HepG2 (cell line): Measurements from ENCODE around the gene TFCP2L1. TPM values are rescaled to one million over a fixed set of nuclear protein-coding genes. Genes with fewer than 3 reads are reported as not detected.

Experiments
- ATAC-seq: fragments of 200-7000 bp; cut with Tn5 transposase; 3 replicates; pipeline ENCODE4 v1.9.1; 2020; ENCODE audit warnings: mild to moderate bottlenecking, moderate library complexity
- BruUV-seq: library from RNA; stranded (reverse); fragments of 400-500 nt; replicated peaks from 2 replicates; lab custom pipeline; 2021; lab: Mats Ljungman, UMichigan
- CTCF ChIA-PET: fragments of 300-600 bp; formaldehyde crosslinking; extraction: SDS; loops from one replicate; lab custom pipeline; 2021; ENCODE audit warnings: low total read pairs, inconsistent platforms, low intra/inter-chr PET ratio; lab: Yijun Ruan, JAX
- POLR2A ChIA-PET: fragments of 350-600 bp; sonication (Branson Sonifier 250); formaldehyde crosslinking; loops from one replicate; lab custom pipeline; 2020; ENCODE audit warnings: antibody characterized with exemption, inconsistent platforms; lab: Yijun Ruan, JAX
- DNase-seq: peaks from one replicate; pipeline ENCODE4 v3.0.0-alpha.2; 2015; ENCODE audit warnings: low spot score
- FAIRE-seq: peaks from 3 replicates; lab custom pipeline; 2011; peaks lifted over from hg19 to GRCh38; lab: Jason Lieb, UNC
- H2AFZ ChIP-seq: one replicate; pipeline ENCODE4 v1.6.1; 2011; ENCODE audit warnings: low read length, inconsistent platforms
- H3K27ac ChIP-seq: fragments of 300-600 bp; 3 replicates; pipeline ENCODE4 v1.8.0; 2011; ENCODE audit warnings: mixed run types, mild to moderate bottlenecking, mixed read lengths, low read length, inconsistent platforms; ENCODE audit not compliant: insufficient read depth; ENCODE audit errors: extremely low read length
- H3K27me3 ChIP-seq, 2 experiments: fragments of 200-600 bp in 1 of 2; 2 replicates in 1 of 2; 3 replicates in 1 of 2; pipeline versions ENCODE4 v1.6.0 to v1.8.0; 2011; ENCODE audit warnings: low read length in 2 of 2, mild to moderate bottlenecking in 2 of 2, moderate library complexity in 2 of 2, inconsistent platforms in 1 of 2; ENCODE audit not compliant: insufficient read depth in 2 of 2, control insufficient read depth in 1 of 2
- H3K36me3 ChIP-seq, 2 experiments: fragments of 200-600 bp in 1 of 2; replicated peaks in 1 of 2; 2 replicates in 1 of 2; 3 replicates in 1 of 2; pipeline versions ENCODE4 v1.5.1 to v1.8.0; 2011; ENCODE audit warnings: low read length in 2 of 2, inconsistent platforms in 1 of 2; ENCODE audit not compliant: insufficient read depth in 2 of 2, control insufficient read depth in 1 of 2
- H3K4me1 ChIP-seq: 2 replicates; pipeline ENCODE4 v1.5.1; 2012; ENCODE audit warnings: low read length, inconsistent platforms; ENCODE audit not compliant: insufficient read depth
- H3K4me2 ChIP-seq: 2 replicates; pipeline ENCODE4 v1.6.0; 2011; ENCODE audit warnings: low read depth, low read length, inconsistent platforms
- H3K4me3 ChIP-seq, 3 experiments: fragments of 200-600 bp in 1 of 3; sonication (generic), shearing (Covaris generic) in 1 of 3; replicated peaks in 1 of 3; 2 replicates each; pipeline ENCODE4 v1.5.1; 2011 to 2016; ENCODE audit warnings: low read length in 3 of 3, inconsistent platforms in 2 of 3, low read depth in 2 of 3, mild to moderate bottlenecking in 2 of 3, control low read depth in 1 of 3, mixed read lengths in 1 of 3; ENCODE audit not compliant: insufficient read depth in 1 of 3
- H3K79me2 ChIP-seq: one replicate; pipeline ENCODE4 v1.6.1; 2011; ENCODE audit warnings: low read length, inconsistent platforms; ENCODE audit not compliant: insufficient read depth
- H3K9ac ChIP-seq: 2 replicates; pipeline ENCODE4 v1.6.0; 2011; ENCODE audit warnings: mild to moderate bottlenecking, low read depth, low read length, inconsistent platforms; ENCODE audit not compliant: insufficient read depth
- H3K9me3 ChIP-seq: 2 replicates; pipeline ENCODE4 v1.5.1; 2012; ENCODE audit warnings: mild to moderate bottlenecking, low read length
- H4K20me1 ChIP-seq: 2 replicates; pipeline ENCODE4 v1.6.0; 2011; ENCODE audit warnings: inconsistent platforms, mild to moderate bottlenecking, low read length, moderate library complexity; ENCODE audit not compliant: insufficient read depth
- BORCS8-MEF2B ChIP-seq: sonication (generic); formaldehyde crosslinking; IDR thresholded peaks from 2 replicates; pipeline ENCODE4 v1.8.0; 2022; ENCODE audit warnings: mild to moderate bottlenecking, missing genetic modification reagents
- NRL ChIP-seq: sonication (generic); formaldehyde crosslinking; IDR thresholded peaks from 2 replicates; pipeline ENCODE4 v1.5.0; 2020; ENCODE audit warnings: missing genetic modification reagents, mild to moderate bottlenecking, moderate library complexity, borderline replicate concordance
- TCF12 ChIP-seq, 2 experiments: fragments of 450-650 bp in 1 of 2; sonication (generic) in 1 of 2; formaldehyde crosslinking in 1 of 2; IDR thresholded peaks; 2 replicates each; pipeline versions ENCODE4 v1.6.1 to v1.8.0; 2017 to 2022; ENCODE audit warnings: antibody characterized with exemption in 1 of 2, mild to moderate bottlenecking in 1 of 2, missing genetic modification reagents in 1 of 2, moderate library complexity in 1 of 2
- ZNF570 ChIP-seq: sonication (generic); formaldehyde crosslinking; IDR thresholded peaks from 2 replicates; pipeline ENCODE4 v1.4.0; 2020; ENCODE audit warnings: mild to moderate bottlenecking, missing genetic modification reagents, borderline replicate concordance
- WGBS: methylation state at CpG from one replicate; pipeline ENCODE4 v1.1.6; 2017; ENCODE audit warnings: low lambda C conversion rate; 5-methylcytosine and 5-hydroxymethylcytosine counted together
- in situ Hi-C: cut with HindIII; loops from 2 replicates; pipeline ENCODE4 v1.10.0; 2017; ENCODE audit warnings: low pct_unique_long_range_greater_than_20kb; ENCODE audit not compliant: extremely low pct_ligation_motif_present
- intact Hi-C: fragments of 100-400 bp; cut with micrococcal nuclease; formaldehyde crosslinking; loops from one replicate; pipeline ENCODE4 v1.10.0; 2022; ENCODE audit not compliant: unreplicated experiment
- polyA plus RNA-seq, 8 experiments: library from polyadenylated mRNA; depleted of rRNA in 3 of 8; stranded (reverse) in 7 of 8; unstranded in 1 of 8; fragments of >200 nt; fragmentation: Illumina TruSeq in 4 of 8; extraction: Trizol in 4 of 8; gene quantifications; 2 replicates each; pipeline versions ENCODE4 v1.2.1 to v1.2.3, GENCODE V29; 2011 to 2016; ENCODE audit warnings: low read depth in 4 of 8, missing spikeins in 1 of 8, mixed read lengths in 1 of 8; ENCODE audit not compliant: insufficient read depth in 1 of 8
- total RNA-seq, 5 experiments: library from RNA; depleted of rRNA; stranded (reverse); fragments of >200 nt; fragmentation: Illumina TruSeq; extraction: Trizol; gene quantifications; 2 replicates each; pipeline ENCODE4 v1.2.3, GENCODE V29; 2016; ENCODE audit warnings: low read depth in 1 of 5
- TF ChIP-seq, protein P1 (sequence below): IDR thresholded peaks from 2 replicates; pipeline ENCODE4 v1.4.0; 2020; ENCODE audit warnings: mild to moderate bottlenecking, missing genetic modification reagents

TFCP2L1 gene
- total and polyA plus RNA-seq, 2 of the 13 experiments (the other 11 are each of a cell fraction or from before 2014, with no cell fraction given): under 0.01 TPM; not detected in 1

DNA sequence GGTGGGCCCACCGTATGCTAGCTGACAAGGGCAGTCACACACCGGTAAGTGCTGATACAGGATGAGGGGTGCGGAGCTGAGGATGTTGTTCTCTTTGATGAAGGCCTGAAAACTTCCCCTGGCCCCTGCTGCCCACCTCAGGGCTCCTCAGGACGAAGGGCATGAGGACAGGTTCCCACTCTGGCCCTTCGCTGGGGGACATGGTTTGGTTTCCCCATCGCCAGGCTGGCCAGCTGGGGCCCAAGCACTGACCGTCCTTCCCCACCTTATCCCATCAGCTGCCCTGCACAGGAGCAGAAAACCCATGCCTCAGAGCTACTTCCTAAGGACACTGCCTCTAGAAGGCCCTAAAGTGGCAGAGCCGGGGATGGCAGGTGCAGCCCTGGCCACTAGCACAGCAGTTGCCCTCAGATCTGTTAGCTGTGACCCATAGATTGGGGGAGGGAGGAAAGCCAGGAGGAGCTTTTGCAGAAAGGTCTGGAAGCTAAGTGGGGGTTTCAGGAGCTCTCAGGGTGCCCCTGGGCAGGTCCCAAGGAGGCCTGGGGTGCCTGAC lies 66.5 kb downstream of the TFCP2L1 start:
- no peak overlapping the region for H3K4me3 ChIP-seq
- peaks cover 14 to 71% of the 10 kb centered on the region in 2 experiments for H3K27me3 ChIP-seq
- H4K20me1 ChIP-seq: no peaks in the 10 kb centered on the region
- no peak overlapping the region for H3K27ac ChIP-seq
- H3K4me2 ChIP-seq: no peak overlapping the region
- H3K79me2 ChIP-seq: no peaks in the 10 kb centered on the region
- intact Hi-C loops: no loop called here
- no peaks in the 10 kb centered on the region for H3K9me3 ChIP-seq
- H2AFZ ChIP-seq: no peak overlapping the region
- H3K36me3 ChIP-seq: no peaks in the 10 kb centered on the region
- ATAC-seq (peak; percentile 30), DNase-seq (no peak)
- POLR2A ChIA-PET: no interaction called here
- H3K4me1 ChIP-seq: no peaks in the 10 kb centered on the region
- TF ChIP-seq NRL (CRISPR knock-in tag) (no peak), ZNF570 (CRISPR knock-in tag) (no peak)
- TF ChIP-seq, protein P1, sequence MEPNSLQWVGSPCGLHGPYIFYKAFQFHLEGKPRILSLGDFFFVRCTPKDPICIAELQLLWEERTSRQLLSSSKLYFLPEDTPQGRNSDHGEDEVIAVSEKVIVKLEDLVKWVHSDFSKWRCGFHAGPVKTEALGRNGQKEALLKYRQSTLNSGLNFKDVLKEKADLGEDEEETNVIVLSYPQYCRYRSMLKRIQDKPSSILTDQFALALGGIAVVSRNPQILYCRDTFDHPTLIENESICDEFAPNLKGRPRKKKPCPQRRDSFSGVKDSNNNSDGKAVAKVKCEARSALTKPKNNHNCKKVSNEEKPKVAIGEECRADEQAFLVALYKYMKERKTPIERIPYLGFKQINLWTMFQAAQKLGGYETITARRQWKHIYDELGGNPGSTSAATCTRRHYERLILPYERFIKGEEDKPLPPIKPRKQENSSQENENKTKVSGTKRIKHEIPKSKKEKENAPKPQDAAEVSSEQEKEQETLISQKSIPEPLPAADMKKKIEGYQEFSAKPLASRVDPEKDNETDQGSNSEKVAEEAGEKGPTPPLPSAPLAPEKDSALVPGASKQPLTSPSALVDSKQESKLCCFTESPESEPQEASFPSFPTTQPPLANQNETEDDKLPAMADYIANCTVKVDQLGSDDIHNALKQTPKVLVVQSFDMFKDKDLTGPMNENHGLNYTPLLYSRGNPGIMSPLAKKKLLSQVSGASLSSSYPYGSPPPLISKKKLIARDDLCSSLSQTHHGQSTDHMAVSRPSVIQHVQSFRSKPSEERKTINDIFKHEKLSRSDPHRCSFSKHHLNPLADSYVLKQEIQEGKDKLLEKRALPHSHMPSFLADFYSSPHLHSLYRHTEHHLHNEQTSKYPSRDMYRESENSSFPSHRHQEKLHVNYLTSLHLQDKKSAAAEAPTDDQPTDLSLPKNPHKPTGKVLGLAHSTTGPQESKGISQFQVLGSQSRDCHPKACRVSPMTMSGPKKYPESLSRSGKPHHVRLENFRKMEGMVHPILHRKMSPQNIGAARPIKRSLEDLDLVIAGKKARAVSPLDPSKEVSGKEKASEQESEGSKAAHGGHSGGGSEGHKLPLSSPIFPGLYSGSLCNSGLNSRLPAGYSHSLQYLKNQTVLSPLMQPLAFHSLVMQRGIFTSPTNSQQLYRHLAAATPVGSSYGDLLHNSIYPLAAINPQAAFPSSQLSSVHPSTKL (CRISPR knock-in tag): no peak
- TF ChIP-seq, all 625 proteins: peak for 0
- in situ Hi-C loops: no loop called here
- FAIRE-seq: no peak
- H3K9ac ChIP-seq: no peak overlapping the region
- CTCF ChIA-PET: no interaction called here
- 23% methylated on average over 6 of the region's 8 CpGs for WGBS
- no TSS peak for BruUV-seq

DNA sequence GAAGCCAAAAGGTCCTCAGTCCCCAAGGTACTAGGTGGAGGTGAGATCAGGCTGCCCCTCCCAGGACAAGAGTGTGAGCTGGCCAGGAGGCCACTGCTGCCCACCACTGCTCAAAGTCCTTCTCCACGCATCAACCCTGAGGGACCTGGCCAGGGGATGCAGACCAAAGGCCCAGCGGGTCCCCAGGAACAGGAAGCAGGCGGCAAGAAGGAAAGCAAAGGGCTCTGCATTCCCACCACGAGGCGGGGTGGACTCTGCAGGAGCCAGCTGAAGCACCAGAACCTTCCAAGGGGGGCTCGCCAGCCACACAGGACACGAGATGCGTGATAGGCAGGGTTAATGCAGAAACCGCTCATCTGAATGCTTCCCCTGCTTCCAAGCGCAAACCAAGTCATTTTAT lies 67.4 kb downstream of the TFCP2L1 start:
- no peaks in the 10 kb centered on the region for H3K4me1 ChIP-seq
- H3K9me3 ChIP-seq: no peaks in the 10 kb centered on the region
- in situ Hi-C loops: no loop called here
- no peak overlapping the region for H3K9ac ChIP-seq
- H2AFZ ChIP-seq: no peak overlapping the region
- H4K20me1 ChIP-seq: no peaks in the 10 kb centered on the region
- no peak for ATAC-seq
- H3K4me3 ChIP-seq: no peak overlapping the region
- FAIRE-seq: no peak
- no TSS peak for BruUV-seq
- CTCF ChIA-PET: no interaction called here
- no peaks in the 10 kb centered on the region for H3K36me3 ChIP-seq
- no peak for DNase-seq
- peaks cover 19 to 75% of the 10 kb centered on the region in 2 experiments for H3K27me3 ChIP-seq
- no peak overlapping the region for H3K27ac ChIP-seq
- no peaks in the 10 kb centered on the region for H3K79me2 ChIP-seq
- WGBS: 15% methylated on average over 7 of the region's 10 CpGs
- no peak overlapping the region for H3K4me2 ChIP-seq
- POLR2A ChIA-PET: no interaction called here
- intact Hi-C loops: no loop called here
- TF ChIP-seq BORCS8-MEF2B (CRISPR knock-in tag): no peak
- no peak for TF ChIP-seq TCF12 (IDR thresholded peaks at IDR 0.05)
- TF ChIP-seq TCF12 (CRISPR knock-in tag; IDR thresholded peaks at IDR 0.05): no peak
